Skin epidermis (tissue), 12 donors: ENCODE data around the gene TANC1.
A peak's percentile ranks its signal among the peaks of the same experiment; 100 is the strongest.

Experiments used
- H3K27ac ChIP-seq, 21 experiments: fragments of 200-600 bp; sonication (generic) in 11 of 21; one replicate each; pipeline ENCODE4 v1.5.0; 2020; ENCODE audit warnings: mild to moderate bottlenecking in 3 of 21, inconsistent platforms in 2 of 21, moderate library complexity in 2 of 21
- H3K4me3 ChIP-seq, 7 experiments: fragments of 200-600 bp; sonication (generic) in 2 of 7; one replicate each; pipeline ENCODE4 v1.5.0; 2020; ENCODE audit warnings: inconsistent platforms in 2 of 7, mild to moderate bottlenecking in 2 of 7, moderate library complexity in 1 of 7

Gene TANC1

DNA sequence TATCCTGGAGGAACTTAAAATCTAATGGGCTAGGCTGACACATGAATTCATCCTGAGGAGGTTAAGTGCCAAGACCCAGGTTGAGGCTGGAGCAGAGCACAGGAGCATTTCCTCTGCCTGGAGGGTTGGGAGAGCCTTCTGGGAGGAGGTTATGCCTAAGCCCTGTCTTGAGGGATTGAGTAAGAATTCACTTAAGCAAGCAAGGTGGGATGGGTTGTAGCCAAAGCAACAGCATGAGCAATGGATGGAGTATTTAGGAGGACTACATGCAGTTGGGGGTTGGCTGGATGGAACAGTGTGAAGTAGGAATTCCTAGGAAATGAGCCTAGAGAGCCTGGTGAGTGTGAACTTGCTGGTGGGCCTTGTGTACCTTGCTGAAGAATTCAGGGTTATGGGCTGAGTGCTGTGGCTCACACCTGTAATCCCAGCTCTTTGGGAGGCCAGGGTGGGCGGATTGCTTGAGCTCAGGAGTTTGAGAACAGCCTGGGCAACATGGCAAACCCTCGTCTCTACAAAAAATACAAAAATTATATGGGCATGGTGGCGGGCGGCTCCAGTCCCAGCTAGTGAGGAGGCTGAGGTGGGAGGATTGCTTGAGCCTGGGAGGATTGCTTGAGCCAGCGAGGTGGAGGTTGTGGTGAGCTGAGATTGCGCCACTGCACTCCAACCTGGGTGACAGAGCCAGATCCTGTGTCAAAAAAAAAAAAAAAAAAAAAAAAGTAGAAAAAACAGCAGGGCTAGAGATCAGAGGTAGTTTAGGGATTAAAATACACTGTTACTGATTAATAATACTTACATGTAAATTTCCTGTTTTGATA is 22.2 kb downstream of the TANC1 start:
- no peak overlapping the region for H3K27ac ChIP-seq
- H3K4me3 ChIP-seq = no peak overlapping the region

DNA sequence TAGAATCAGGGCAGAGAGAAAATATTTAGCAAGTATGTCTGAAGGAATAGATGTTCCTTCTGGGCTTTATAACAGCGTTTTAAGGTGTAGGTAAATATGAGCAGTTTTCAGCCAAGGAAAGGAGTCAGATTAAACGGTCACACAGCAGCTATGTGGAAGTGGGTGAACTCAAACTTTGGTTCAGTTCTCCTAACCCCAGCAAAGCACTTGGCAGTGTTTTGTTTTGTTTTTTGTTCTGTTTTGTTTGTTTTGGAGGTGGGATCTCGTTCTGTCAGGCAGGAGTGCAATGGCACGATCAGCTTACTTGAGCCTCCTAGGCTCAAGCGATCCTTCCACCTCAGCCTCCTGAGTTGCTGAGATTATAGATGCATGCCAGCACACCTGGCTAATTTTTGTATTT is 24.6 kb downstream of the TANC1 start:
- Histone ChIP-seq H3K27ac (no peak overlapping the region), H3K4me3 (no peak overlapping the region)

DNA sequence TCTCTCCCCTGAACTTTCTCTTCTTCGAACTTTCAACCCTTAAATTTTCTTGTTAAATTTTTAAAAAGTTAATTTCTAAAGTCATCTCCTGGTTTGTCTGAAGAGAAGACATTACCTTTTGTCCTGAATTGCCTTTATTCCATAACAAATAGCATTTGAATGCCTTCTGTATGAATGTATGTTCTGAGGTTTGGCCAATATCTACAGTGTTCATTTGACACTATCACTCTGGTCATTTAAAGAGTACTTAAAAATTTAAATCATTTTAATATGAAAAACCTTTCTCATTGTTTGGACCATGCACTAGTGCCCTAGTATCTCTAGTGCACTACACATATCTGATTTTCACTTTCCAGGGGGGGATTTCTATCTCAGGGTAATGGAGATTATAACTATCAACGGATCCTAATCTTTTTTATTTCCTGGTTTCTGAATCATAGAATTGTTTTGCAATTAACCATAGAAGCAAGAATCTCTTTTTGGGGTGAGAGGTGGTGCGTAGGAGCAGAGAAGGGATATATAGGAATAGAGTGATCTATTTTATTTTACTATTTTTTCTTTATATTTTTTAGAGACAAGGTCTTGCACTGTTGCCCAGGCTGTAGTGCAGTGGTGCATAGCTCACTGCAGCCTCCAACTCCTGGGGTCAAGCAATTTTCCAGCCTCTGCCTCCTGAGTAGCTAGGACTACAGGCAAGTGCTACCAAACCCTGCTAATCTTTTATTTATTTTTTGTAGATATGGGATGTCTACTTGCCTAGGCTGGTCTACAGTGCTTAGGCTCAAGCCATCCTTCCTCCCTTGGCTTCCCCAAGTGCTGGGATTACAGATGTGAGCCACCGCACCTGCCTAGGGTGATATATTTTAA is 25.5 kb downstream of the TANC1 start:
- Histone ChIP-seq H3K4me3 (no peak overlapping the region), H3K27ac (no peak overlapping the region)

DNA sequence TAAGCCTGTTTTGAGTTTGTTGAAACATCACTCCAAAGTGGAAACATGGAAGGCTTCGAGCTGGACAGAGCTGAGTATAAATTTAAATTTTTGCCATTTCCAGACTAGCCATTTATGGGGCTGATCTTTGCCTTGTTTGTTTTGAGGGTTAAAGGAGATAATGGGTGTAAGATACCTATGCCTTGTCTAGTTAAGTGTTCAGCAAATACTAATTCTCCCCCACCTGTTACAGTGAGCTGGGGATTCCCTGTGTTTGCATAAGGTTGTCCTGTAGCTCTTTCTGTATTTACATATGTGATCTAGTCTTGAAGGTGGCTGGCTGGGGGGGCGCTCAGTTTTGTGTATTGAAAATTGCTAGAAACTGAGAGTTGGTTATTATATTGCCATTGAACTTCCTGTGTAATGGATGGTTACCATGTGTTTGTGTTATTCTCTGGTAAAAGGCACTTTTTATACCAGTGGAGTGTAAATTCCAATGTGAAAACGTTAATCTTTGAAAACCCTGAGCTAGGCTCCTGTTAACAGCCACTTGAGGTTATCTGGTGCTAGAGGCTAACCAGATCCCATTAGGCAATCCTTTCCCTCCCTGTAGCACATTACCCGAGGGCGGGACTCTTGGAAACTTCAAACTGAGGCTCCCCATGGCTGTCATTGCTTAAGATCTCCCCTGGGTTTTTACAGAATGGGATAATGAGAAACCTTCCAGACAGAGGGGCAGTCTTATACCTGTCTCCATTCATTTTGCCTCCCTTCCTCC is 26.7 kb downstream of the TANC1 start:
- Histone ChIP-seq H3K27ac (no peak overlapping the region), H3K4me3 (no peak overlapping the region)

DNA sequence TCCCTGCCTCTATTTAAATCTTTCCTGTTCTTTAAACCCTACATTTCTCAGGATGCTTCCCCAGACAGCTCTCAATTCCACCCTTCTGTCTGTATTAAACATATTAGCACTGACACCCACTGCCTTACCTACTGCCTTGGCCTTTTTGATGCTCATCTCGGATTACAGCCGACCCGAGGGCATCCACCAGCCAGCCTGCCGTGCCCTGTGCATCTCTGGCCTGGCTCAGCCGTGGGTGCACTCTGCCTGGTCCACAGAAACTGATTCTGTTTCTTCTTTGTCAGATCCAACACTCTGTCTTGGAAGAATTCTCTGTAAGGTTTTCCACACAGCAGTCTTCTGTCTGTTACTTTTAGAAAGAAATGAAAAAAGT is 27.2 kb downstream of the TANC1 start:
- Histone ChIP-seq H3K27ac (peak overlapping the region in 1 of 21 experiments; percentile 16), H3K4me3 (no peak overlapping the region)

DNA sequence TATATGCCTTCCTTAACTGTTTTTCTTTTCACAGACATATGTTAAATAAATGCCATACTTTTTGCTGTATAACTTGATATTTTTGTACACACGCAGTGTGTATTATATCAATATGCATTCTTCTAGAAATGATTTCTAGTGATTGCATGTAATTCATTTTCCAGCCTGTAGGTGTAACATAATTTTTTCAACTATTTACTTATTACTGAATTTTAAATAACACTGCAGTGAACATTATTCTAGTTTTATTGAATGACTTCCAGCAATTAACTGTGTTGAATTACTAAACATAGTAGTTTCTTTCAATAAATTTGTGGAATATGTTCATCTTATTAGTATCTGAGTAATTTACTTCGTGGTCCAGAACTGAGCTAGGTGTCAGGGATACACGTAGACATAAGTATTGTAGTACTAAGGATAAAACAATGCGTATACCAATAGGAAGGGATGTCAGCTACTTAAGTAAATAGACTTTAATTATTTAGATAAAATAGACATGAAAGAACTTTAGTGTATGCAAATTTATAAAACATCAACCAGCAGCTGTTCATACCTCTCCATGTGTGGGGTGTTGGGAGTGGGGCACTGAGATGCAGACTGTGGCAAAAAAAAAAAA is 28.0 kb downstream of the TANC1 start:
- Histone ChIP-seq H3K4me3 (no peak overlapping the region), H3K27ac (no peak overlapping the region)

DNA sequence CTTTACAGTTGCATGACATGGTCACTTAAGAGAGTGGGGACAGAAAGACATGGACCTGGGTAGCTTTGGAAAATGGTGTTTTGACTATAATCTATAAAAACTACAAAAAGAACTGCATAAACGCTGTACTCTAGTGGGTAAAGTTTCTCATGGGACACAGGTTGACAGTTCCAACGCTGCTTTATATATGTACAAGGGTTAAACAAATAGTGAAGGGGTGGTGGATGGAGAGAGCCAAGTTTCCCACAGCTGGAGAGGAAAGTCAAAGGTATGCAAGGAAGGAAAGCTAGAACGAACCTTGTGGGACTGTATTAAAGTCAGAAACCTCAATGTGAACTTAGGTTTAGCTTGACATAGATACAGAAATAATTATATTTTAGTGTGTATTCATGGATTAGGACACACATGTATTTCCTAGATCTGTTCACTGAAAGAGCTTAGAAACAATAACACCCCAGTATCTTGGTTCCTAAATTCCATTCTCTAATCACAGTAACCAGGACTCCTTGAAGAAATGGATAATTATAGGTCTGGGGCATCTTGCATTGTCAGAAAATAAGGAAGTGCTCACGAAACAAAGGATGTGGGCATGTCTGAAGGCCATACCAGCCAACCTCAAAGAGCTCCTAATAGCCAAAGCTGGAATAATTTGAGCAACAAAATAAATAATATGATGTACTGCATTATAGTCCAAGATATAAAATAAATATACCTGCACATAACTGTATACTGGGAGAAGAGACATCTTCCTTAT is 28.8 kb downstream of the TANC1 start:
- H3K27ac ChIP-seq = no peak overlapping the region
- H3K4me3 ChIP-seq = no peak overlapping the region

DNA sequence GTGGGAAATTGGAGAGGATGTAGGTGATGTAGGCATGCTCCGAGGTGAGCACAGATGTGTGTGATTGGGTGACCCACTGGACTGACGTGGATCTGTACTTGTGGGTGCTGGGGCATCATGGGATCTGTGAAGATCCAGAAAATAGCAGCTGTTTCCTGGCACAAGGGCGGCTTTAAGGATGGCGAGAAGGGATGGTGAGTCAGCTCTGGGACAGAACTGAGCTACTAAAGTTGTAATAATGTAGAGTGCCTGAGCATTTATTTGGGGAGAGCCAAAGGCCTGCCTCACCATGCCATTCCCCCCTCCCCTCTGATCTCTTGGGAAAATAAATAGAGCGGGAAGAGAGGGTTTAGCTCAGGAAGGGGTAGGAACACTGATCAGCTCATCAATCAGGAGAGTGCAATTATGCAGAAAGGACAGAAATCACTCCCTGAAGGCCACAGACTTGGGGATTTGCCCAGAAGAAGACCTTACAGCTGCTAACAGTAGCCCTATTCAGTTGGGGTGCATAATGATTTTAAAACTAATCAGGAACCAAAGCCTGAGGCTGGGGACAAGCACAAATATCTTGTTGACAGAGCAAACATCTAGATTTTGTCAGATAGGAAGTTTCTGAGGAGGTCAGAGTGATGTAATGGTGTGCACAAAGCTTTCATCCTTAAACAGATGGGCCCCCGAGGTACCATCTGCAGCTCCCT is 30.3 kb downstream of the TANC1 start:
- H3K27ac ChIP-seq = peak overlapping the region in 10 of 21 experiments; percentile 0 to 57 (median 37)
- H3K4me3 ChIP-seq = no peak overlapping the region

DNA sequence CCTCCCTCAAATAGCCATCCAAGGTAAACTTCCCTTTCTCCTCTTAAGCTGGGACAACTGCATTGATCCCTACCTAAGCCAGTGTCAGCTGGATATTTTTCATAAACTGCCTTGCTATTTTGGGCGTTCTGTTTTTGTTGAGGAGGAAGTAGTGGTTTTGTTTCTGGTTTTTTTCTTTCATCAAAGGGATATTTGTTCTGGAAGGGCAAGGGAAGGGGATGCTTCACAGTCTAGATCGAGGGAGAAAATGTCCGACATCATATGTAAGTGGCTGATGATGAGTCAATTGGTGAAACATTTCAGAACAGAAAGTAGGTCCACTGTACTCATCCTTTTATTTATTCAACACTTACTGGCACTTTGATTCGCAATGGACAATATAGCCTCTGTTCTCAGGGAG is 31.0 kb downstream of the TANC1 start:
- peak overlapping the region in 7 of 21 experiments; percentile 0 to 57 (median 40) for H3K27ac ChIP-seq
- no peak overlapping the region for H3K4me3 ChIP-seq

DNA sequence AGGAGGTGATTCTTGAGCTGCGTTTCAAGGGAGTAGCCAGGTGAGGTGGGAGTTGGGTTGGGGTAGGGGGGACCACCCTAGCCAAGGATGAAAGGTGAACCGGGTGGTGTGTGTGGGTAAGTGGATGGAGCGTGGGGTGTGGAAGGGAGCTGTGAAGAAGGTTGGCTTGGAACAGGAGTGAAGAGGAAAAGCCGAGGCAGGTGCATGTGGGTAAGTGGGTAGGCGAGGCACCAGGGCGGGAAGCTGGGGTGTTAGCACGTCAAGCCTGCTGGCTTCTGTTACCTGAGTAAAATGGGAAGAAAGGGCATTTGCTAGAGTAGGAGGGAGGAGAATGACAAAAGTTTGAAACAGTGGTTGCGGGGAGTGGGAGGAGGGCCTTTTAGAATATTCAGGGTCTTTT is 31.6 kb downstream of the TANC1 start:
- Histone ChIP-seq H3K27ac (peak overlapping the region in 4 of 21 experiments; percentile 22 to 43 (median 40)), H3K4me3 (no peak overlapping the region)

DNA sequence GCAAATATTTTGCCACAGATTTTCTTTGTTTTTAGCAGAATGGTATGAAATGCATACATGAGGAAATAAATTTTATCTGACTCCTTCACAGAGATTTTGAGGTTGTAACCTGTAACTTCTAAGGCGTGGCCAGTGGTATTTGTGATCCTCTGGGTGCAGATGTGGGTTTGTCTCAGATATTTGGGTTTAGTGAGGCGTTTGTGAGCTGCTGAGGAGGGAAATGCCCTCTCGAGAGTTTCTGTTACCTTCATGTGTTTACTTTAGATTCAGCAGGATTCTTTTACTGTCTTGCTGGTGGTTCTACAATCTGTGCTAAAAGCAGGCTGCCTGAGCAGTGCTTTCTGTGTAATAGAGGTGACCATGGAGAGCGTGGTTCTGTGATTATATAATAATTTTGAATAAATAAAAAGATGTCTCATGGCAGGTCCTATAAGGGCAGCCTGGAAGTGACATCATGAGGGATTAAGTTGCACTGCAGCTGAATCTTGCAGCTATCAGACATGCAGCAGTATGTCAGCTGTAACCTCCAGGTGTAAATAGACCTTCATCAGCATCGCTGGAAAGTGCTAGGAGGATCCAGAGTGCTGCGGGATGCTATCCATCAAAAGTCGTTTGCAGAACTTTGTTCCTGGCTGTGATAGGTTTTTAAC is 34.1 kb downstream of the TANC1 start:
- Histone ChIP-seq H3K27ac (no peak overlapping the region), H3K4me3 (no peak overlapping the region)

DNA sequence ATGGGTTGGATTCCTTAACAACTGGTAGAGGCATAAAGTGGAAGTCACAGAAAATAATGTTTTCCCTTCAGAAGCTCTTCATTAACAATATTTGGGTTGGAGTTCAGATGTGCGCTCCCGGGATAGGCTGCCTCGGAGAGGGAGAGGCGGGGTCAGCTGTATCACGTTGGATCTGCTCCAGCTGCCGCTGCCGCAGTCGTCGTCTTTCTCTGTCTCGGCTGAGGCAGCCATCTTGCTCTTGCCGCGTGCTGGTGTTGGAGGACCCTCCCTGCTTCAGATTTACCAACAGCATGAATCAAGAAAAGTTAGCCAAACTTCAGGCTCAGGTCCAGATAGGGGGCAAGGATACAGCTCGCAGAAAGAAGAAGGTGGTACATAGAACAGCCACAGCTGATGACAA is 35.1 kb downstream of the TANC1 start:
- no peak overlapping the region for H3K4me3 ChIP-seq
- H3K27ac ChIP-seq = no peak overlapping the region

DNA sequence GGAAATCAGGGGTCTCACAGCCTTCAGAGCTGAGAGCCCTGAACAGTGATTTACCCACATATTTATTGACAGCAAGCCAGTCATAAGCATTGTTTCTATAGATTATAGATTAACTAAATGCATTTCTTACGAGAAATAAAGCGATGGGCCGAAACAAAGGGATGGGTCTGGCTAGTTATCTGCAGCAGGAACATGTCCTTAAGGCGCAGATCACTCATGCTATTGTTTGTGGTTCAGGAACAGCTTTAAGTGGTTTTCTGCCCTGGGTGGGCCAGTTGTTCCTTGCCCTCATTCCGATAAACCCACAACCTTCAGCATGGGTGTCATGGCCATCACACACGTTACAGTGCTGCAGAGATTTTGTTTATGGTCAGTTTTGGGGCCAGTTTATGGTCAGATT is 36.4 kb downstream of the TANC1 start:
- no peak overlapping the region for H3K4me3 ChIP-seq

DNA sequence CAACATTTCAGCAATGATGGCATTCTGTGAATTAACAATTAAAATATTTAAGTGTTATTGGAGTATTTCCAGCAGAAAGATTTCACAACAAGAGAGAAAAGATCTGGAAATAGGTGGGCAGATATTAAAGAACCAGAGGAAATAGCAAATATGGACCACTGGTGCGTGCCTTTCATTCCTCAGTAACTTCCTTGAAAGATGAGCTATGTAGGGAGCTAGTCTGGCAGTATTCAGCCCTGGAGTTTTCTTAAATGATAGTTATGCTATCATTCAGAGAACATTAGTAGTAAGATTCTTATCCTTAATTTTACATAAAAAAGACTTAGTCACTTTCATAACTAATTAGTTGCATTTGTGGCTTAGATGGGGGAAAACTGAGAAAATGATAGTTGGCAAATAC is 41.5 kb downstream of the TANC1 start:
- no peak overlapping the region for H3K4me3 ChIP-seq
- peak overlapping the region in 2 of 21 experiments; percentile 8 to 36 for H3K27ac ChIP-seq

More for the DNA sequence above, 36.4 kb downstream of the TANC1 start:
- no peak overlapping the region for H3K27ac ChIP-seq

DNA sequence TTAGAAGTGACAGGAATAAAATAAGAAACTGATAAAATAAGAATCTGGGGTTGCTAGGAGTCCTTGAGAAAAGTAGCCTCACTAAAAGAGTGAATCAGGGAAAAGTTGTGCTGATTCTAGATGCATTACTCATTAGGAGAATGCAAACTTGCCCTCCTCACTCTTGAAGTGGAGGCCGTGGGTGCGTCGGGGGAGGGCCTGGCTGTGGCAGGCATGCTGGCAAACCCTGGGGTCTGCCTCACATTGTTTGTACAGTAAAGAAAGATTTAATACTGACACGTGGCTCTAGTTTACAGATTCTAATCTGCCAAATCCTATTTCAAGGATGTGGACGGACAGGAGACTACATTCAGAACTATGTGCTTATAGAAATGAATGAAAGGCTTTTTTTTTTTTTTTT is 41.9 kb downstream of the TANC1 start:
- Histone ChIP-seq H3K4me3 (no peak overlapping the region), H3K27ac (no peak overlapping the region)

DNA sequence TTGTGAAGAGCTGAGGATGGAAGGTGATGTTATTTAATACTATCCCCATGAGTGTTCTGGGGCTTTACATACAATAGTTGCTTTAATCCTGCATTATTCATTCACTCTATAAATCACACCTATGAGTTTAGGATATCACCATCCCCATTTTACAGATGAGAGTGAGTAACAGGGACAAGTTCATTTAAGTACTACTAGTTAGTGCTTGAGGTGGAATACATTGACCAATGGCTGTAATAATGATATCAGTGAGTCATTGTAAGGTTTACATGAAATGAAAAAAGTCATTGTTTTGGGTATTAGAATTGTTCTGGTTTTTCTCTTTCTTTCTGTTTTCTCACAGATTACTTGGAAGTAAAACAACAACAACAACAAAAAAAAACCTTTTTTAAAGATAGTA is 42.5 kb downstream of the TANC1 start:
- no peak overlapping the region for H3K4me3 ChIP-seq
- no peak overlapping the region for H3K27ac ChIP-seq

DNA sequence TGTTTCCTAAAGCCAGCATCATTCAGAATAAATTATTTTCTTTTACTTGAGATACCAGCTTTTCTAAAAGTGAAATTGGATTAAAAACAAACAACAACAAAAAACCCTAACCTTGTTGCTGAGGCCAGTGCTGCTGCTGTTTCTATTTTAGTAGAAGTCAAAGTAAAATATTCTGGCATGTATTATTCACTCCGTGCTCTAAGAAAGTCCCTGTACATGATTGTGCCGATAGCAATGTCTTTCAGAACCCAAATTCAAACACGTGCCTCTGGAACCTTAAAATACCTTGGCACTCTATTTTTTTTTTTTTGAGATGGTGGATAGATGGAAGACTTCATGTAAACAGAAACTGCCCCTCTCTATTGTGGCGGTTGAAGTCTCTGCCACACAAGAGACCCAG is 43.7 kb downstream of the TANC1 start:
- Histone ChIP-seq H3K27ac (peak overlapping the region in 3 of 21 experiments; percentile 1 to 29 (median 26)), H3K4me3 (no peak overlapping the region)

DNA sequence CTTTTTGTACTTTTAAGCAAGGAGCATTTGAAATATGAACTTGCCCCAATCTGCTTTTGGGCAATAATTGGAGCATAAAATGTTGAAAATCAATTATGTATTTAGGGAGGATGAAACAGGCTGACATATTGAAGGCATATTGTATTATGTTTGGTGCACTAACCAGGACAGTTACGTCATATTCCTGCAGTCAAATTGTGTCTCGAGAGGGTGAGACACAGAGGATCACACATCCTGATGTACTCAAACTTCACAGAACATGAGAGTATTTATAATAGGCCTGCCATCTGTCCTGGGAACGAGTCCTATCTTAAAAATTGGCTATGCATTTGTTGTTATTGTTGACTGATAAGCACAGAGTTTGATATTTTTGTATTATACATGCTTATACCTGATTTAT is 44.7 kb downstream of the TANC1 start:
- H3K4me3 ChIP-seq = no peak overlapping the region
- H3K27ac ChIP-seq = no peak overlapping the region
